Smooth muscle cell (in vitro differentiated cells): ENCODE measurements around the gene RPRD2. TPM values are rescaled to one million over a fixed set of nuclear protein-coding genes. Genes with fewer than 3 reads are reported as not detected.
A peak's percentile ranks its signal among the peaks of the same experiment; 100 is the strongest.

Experiments used
- DNase-seq: peaks from one replicate; lab custom pipeline; 2025; ENCODE audit not compliant: unreplicated experiment; lab: John Stamatoyannopoulos, UW
- H2AFZ ChIP-seq: fragments of 200-600 bp; sonication (generic); 2 replicates; pipeline ENCODE4 v1.6.0; 2016; ENCODE audit warnings: antibody characterized with exemption, low read depth, mild to moderate bottlenecking
- H3F3A ChIP-seq: fragments of 200-600 bp; sonication (generic); 2 replicates; pipeline ENCODE4 v1.6.0; 2017; ENCODE audit warnings: antibody characterized with exemption, low read depth
- H3K27ac ChIP-seq: fragments of 200-600 bp; sonication (generic); 2 replicates; pipeline ENCODE4 v1.5.1; 2016; ENCODE audit warnings: low read depth, mild to moderate bottlenecking
- H3K27me3 ChIP-seq: fragments of 200-600 bp; sonication (generic); 2 replicates; pipeline ENCODE4 v1.6.1; 2016; ENCODE audit warnings: low read depth, mild to moderate bottlenecking
- H3K36me3 ChIP-seq: fragments of 200-600 bp; sonication (generic); 2 replicates; pipeline ENCODE4 v1.5.1; 2016; ENCODE audit warnings: low read depth
- H3K4me1 ChIP-seq: fragments of 200-600 bp; sonication (generic); 2 replicates; pipeline ENCODE4 v1.5.1; 2016; ENCODE audit warnings: low read depth
- H3K4me2 ChIP-seq: fragments of 200-600 bp; sonication (generic); 2 replicates; pipeline ENCODE4 v1.6.0; 2016; ENCODE audit warnings: mild to moderate bottlenecking
- H3K4me3 ChIP-seq: fragments of 200-600 bp; sonication (generic); 2 replicates; pipeline ENCODE4 v1.5.1; 2016; ENCODE audit warnings: mild to moderate bottlenecking
- H3K79me2 ChIP-seq: fragments of 200-600 bp; sonication (generic); 2 replicates; pipeline ENCODE4 v1.6.0; 2016; ENCODE audit warnings: low read depth, mild to moderate bottlenecking
- H3K9ac ChIP-seq: fragments of 200-600 bp; sonication (generic); 2 replicates; pipeline ENCODE4 v1.6.0; 2016; ENCODE audit warnings: low read depth
- H3K9me3 ChIP-seq: fragments of 200-600 bp; sonication (generic); replicated peaks from 2 replicates; pipeline ENCODE4 v1.5.1; 2016; ENCODE audit warnings: low read depth
- H4K20me1 ChIP-seq: fragments of 200-600 bp; sonication (generic); 2 replicates; pipeline ENCODE4 v1.6.0; 2016; ENCODE audit warnings: low read depth
- CTCF ChIP-seq: fragments of 200-600 bp; sonication (generic); IDR thresholded peaks from 2 replicates; pipeline ENCODE4 v1.5.1; 2017; ENCODE audit warnings: borderline replicate concordance, mild to moderate bottlenecking, antibody characterized with exemption; ENCODE audit not compliant: insufficient read depth, poor library complexity, severe bottlenecking
- WGBS: methylation state at CpG from one replicate; pipeline ENCODE4 v1.1.7; 2016; ENCODE audit warnings: low lambda C conversion rate; 5-methylcytosine and 5-hydroxymethylcytosine counted together
- polyA plus RNA-seq: library from polyadenylated mRNA; unstranded; fragments of >200 nt; fragmentation: Nextera tagmentation; extraction: Ambion mirVana; gene quantifications from 2 replicates; pipeline ENCODE4 v1.2.1, GENCODE V29; 2016
- total RNA-seq: library from RNA; depleted of rRNA; stranded (reverse); fragments of >200 nt; gene quantifications from 2 replicates; pipeline ENCODE4 v1.2.3, GENCODE V29; 2014

The RPRD2 gene
- total and polyA plus RNA-seq, 2 experiments from 2014 or later: 14.2 to 17.1 TPM

GRCh38 chr1:150498342-150498741 is 134.4 kb downstream of the RPRD2 start:
- H2AFZ ChIP-seq: no peak overlapping the region
- no peaks in the 10 kb centered on the region for H3F3A ChIP-seq
- H3K4me3 ChIP-seq: no peak overlapping the region
- no peaks in the 10 kb centered on the region for H3K4me1 ChIP-seq
- no peaks in the 10 kb centered on the region for H4K20me1 ChIP-seq
- no peak for DNase-seq
- H3K79me2 ChIP-seq: no peaks in the 10 kb centered on the region
- H3K9ac ChIP-seq: no peak overlapping the region
- H3K9me3 ChIP-seq: no peaks in the 10 kb centered on the region
- H3K27ac ChIP-seq: no peak overlapping the region
- 100% methylated on average over 10 of the region's 10 CpGs for WGBS
- H3K27me3 ChIP-seq: no peaks in the 10 kb centered on the region
- H3K4me2 ChIP-seq: no peak overlapping the region
- TF ChIP-seq CTCF: no peak
- peaks cover 6% of the 10 kb centered on the region for H3K36me3 ChIP-seq

- H3K27me3 ChIP-seq: no peaks in the 10 kb centered on the region
- WGBS: 86% methylated on average over 6 of the region's 6 CpGs
- H3K4me1 ChIP-seq: peaks cover 7% of the 10 kb centered on the region
- no peaks in the 10 kb centered on the region for H3K9me3 ChIP-seq
- no peaks in the 10 kb centered on the region for H3K36me3 ChIP-seq
- H3K4me2 ChIP-seq: no peak overlapping the region
- no peaks in the 10 kb centered on the region for H3K79me2 ChIP-seq
- no peak overlapping the region for H3K4me3 ChIP-seq
- no peak overlapping the region for H3K9ac ChIP-seq
- no peak overlapping the region for H2AFZ ChIP-seq
- H4K20me1 ChIP-seq: no peaks in the 10 kb centered on the region
- H3K27ac ChIP-seq: no peak overlapping the region
- H3F3A ChIP-seq: no peaks in the 10 kb centered on the region
- TF ChIP-seq CTCF: no peak
- DNase-seq: no peak
These were observed 141.5 kb downstream of the RPRD2 start for GRCh38 chr1:150505431-150505830.

- WGBS: 44% methylated on average over 7 of the region's 7 CpGs
- no peak for TF ChIP-seq CTCF
- DNase-seq: no peak
- no peak within 1 kb of the TSS for H2AFZ ChIP-seq
- no peak within 1 kb of the TSS for H3K4me3 ChIP-seq
- no peaks in the 10 kb centered on the region for H3K36me3 ChIP-seq
- H3K9ac ChIP-seq: no peak within 1 kb of the TSS
- H3K9me3 ChIP-seq: no peaks in the 10 kb centered on the region
- H3K4me1 ChIP-seq: peaks cover 7% of the 10 kb centered on the region
- no peaks in the 10 kb centered on the region for H3F3A ChIP-seq
- H4K20me1 ChIP-seq: no peaks in the 10 kb centered on the region
- H3K27me3 ChIP-seq: no peaks in the 10 kb centered on the region
- H3K79me2 ChIP-seq: no peaks in the 10 kb centered on the region
- H3K4me2 ChIP-seq: peak within 1 kb of the TSS; percentile 61
- peak within 1 kb of the TSS; percentile 36 for H3K27ac ChIP-seq
These were observed 144.2 kb downstream of the RPRD2 start, which contains the start of gene ECM1 for GRCh38 chr1:150507912-150508864. TSS of gene ECM1 (plus strand) at chr1:150508109. CDS start at chr1:150508210, 101 bp downstream.

- no peak overlapping the region for H3K4me3 ChIP-seq
- no peak overlapping the region for H3K27ac ChIP-seq
- H3K36me3 ChIP-seq: no peaks in the 10 kb centered on the region
These were observed 145.0 kb downstream of the RPRD2 start for GRCh38 chr1:150508982-150509381.

More at GRCh38 chr1:150508982-150509381, 145.0 kb downstream of the RPRD2 start:
- no peaks in the 10 kb centered on the region for H4K20me1 ChIP-seq
- no peaks in the 10 kb centered on the region for H3K9me3 ChIP-seq
- TF ChIP-seq CTCF: no peak
- no peaks in the 10 kb centered on the region for H3K79me2 ChIP-seq
- peaks cover 7% of the 10 kb centered on the region for H3K4me1 ChIP-seq
- H3K27me3 ChIP-seq: no peaks in the 10 kb centered on the region
- H3F3A ChIP-seq: no peaks in the 10 kb centered on the region
- H3K4me2 ChIP-seq: no peak overlapping the region
- no peak for DNase-seq
- H2AFZ ChIP-seq: no peak overlapping the region
- 87% methylated on average over 4 of the region's 4 CpGs for WGBS
- no peak overlapping the region for H3K9ac ChIP-seq
